Small intestine (tissue), 7 donors: ENCODE measurements around the gene MVP. TPM values are rescaled to one million over a fixed set of nuclear protein-coding genes. Genes with fewer than 3 reads are reported as not detected.
"Not testable (repeated sequence)": the region's sequence is repeated elsewhere in the genome, so short reads cannot be mapped to it uniquely, and the experiment has no call there.

Experiments used
- DNase-seq, 2 donors: peaks; one replicate each; pipeline versions ENCODE4 v3.0.0 to v3.0.0-alpha.2; 2013
- FAIRE-seq: peaks from 2 replicates; lab custom pipeline; 2012; peaks lifted over from hg19 to GRCh38; lab: Jason Lieb, UNC
- H3K27ac ChIP-seq, 3 donors: one replicate each; pipeline ENCODE4 v1.5.1; 2013; ENCODE audit warnings: low read length in 2 of 3, mild to moderate bottlenecking in 2 of 3, control low read depth in 1 of 3, inconsistent platforms in 1 of 3, low read depth in 1 of 3, moderate library complexity in 1 of 3
- H3K27me3 ChIP-seq, 3 donors: one replicate each; pipeline ENCODE4 v1.6.1; 2013; ENCODE audit warnings: low read length in 3 of 3, inconsistent platforms in 1 of 3; ENCODE audit not compliant: control insufficient read depth in 3 of 3, insufficient read depth in 3 of 3
- H3K36me3 ChIP-seq, 3 donors: one replicate each; pipeline ENCODE4 v1.6.1; 2013; ENCODE audit warnings: low read length in 3 of 3, inconsistent platforms in 1 of 3, low read depth in 1 of 3, mild to moderate bottlenecking in 1 of 3, moderate library complexity in 1 of 3; ENCODE audit not compliant: control insufficient read depth in 3 of 3, insufficient read depth in 2 of 3
- H3K4me1 ChIP-seq, 3 donors: one replicate each; pipeline ENCODE4 v1.6.1; 2013; ENCODE audit warnings: low read length in 2 of 3, inconsistent platforms in 1 of 3, low read depth in 1 of 3, mild to moderate bottlenecking in 1 of 3, moderate library complexity in 1 of 3; ENCODE audit not compliant: control insufficient read depth in 3 of 3, insufficient read depth in 2 of 3
- H3K4me3 ChIP-seq, 3 donors: one replicate each; pipeline ENCODE4 v1.5.1; 2013; ENCODE audit warnings: low read length in 3 of 3, control low read depth in 1 of 3, inconsistent platforms in 1 of 3, low read depth in 1 of 3, mild to moderate bottlenecking in 1 of 3, moderate library complexity in 1 of 3
- H3K9me3 ChIP-seq, 2 donors: one replicate each; pipeline ENCODE4 v1.6.1; 2013; ENCODE audit warnings: low read depth in 1 of 2, low read length in 1 of 2; ENCODE audit not compliant: control insufficient read depth in 2 of 2, insufficient read depth in 1 of 2
- WGBS, 3 donors: extraction: QIAGEN DNeasy Blood & Tissue Kit; methylation state at CpG; one replicate each; pipeline ENCODE4 v1.1.7; 2013; 5-methylcytosine and 5-hydroxymethylcytosine counted together
- polyA plus RNA-seq, 4 donors: library from polyadenylated mRNA; stranded (reverse) in 3 of 4; unstranded in 1 of 4; fragments of 200-250 nt in 3 of 4; fragments of 120-200 nt in 1 of 4; gene quantifications; one replicate each; pipeline versions ENCODE4 v1.2.1 to v1.2.3, GENCODE V29; 2013
- donor health status: healthy with polysubstance abuse.
- donor health status: control.
- donor health status: control.
- donor health status: Bipolar disorder and iron deficiency.
- donor health status: healthy.

MVP gene
- polyA plus RNA-seq, 4 donors, result 175 to 558 (median 292) TPM

DNA sequence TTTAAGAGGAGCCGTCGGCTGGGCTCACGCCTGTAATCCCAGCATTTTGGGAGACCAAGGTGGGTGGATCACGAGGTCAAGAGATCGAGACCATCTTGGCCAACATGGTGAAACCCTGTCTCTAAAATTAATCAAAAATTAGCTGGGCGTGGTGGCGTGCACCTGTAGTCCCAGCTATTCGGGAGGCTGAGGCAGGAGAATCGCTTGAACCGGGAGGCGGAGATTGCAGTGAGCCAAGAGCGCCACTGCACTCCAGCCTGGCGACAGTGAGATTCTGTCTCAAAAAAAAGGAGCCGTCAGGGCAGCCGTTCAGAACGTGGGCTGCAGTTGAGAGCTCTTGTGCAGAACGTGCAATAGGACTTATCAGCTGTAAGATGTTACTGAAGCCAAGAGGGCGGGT lies 27.1 kb upstream of the MVP start:
- not testable (repeated sequence) for H3K4me1 ChIP-seq, DNase-seq, H3K27me3 ChIP-seq, FAIRE-seq, H3K4me3 ChIP-seq, H3K27ac ChIP-seq, H3K9me3 ChIP-seq
- peaks cover 0 to 16% (median 2%) of the 10 kb centered on the region in 3 donors for H3K36me3 ChIP-seq
- WGBS, 3 donors, result 91 to 92% (median 91%) methylated on average over 18 of the region's 18 CpGs

DNA sequence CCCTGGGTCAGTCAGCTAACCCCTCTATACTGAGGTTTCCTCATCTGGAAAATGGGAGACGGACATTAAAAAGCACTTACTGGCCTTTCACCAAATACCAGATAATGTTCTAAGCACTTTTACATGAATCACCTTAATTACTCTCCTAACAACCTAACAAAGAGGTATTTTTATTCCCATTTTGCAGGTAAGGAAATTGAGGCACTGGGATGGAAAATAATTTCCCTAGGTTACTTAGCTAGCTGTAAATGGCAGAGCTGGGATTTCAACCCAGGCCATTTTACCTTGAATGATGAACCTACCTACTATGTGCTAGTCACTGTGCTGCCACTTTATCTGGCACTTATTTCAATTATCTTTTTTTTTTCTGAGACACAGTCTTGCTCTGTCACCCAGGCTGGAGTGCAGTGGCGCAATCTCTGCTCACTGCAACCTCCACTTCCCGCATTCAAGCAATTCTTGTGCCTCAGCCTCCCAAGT lies 26.0 kb upstream of the MVP start:
- FAIRE-seq (no peak), DNase-seq (no peak)
- H3K9me3 ChIP-seq, result no peaks in the 10 kb centered on the region
- H3K27ac ChIP-seq, result no peak overlapping the region
- WGBS, 3 donors, result 97 to 100% (median 97%) methylated on average over 3 of the region's 3 CpGs
- H3K4me3 ChIP-seq, result no peak overlapping the region
- peaks cover 3 to 27% (median 4%) of the 10 kb centered on the region in 3 donors for H3K36me3 ChIP-seq
- no peaks in the 10 kb centered on the region for H3K27me3 ChIP-seq
- H3K4me1 ChIP-seq, result peaks cover 0 to 6% (median 0%) of the 10 kb centered on the region in 3 donors

DNA sequence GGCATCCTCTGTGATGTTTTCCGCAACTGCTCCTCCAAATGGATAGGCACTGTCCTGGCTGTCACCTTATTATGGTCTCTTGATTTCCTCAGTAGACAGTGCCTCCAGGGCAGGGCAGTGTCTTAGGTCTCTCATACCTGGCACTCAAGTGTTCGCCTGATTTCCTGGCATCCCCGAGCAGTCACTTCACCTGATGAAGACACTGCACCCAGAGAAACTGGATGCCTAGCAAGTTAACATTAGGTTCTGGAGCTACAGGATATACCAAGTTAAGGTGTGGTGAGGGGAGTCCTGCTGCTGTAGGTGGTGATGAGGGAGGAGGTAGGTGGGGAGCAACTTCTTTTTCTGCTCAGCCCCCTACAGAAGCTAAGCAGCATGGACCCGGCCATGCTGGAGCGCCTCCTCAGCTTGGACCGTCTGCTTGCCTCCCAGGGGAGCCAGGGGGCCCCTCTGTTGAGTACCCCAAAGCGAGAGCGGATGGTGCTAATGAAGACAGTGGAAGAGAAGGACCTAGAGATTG lies 17.8 kb upstream of the MVP start:
- H3K4me3 ChIP-seq, result no peak overlapping the region
- peaks cover 2 to 54% (median 6%) of the 10 kb centered on the region in 3 donors for H3K36me3 ChIP-seq
- no peaks in the 10 kb centered on the region for H3K27me3 ChIP-seq
- DNase-seq (no peak), FAIRE-seq (no peak)
- H3K4me1 ChIP-seq, result peaks cover 0 to 6% (median 0%) of the 10 kb centered on the region in 3 donors
- no peaks in the 10 kb centered on the region for H3K9me3 ChIP-seq
- 94 to 96% (median 96%) methylated on average over 8 of the region's 8 CpGs for WGBS, 3 donors
- H3K27ac ChIP-seq, result no peak overlapping the region

DNA sequence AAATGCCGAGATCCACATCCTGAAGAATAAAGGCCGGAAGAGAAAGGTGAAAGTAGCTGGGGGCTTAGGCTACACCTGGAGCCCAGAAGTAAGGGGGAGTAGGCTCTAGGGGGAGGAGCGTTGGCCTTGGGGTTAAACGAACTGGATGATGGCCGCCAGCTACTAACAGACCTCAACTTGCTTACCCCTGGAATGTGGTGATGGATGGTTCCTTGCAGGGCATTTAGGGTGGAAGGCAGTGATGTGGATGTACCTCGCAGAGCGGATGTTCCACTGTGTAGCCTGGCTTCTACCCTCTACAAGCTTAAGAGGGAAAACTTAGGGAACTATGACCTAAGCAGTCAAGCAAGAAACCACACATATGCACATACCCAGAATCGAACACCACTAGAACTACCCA lies 16.2 kb upstream of the MVP start:
- Histone ChIP-seq H3K27me3 (no peaks in the 10 kb centered on the region), H3K36me3 (peaks cover 0 to 60% (median 3%) of the 10 kb centered on the region in 3 donors), H3K4me1 (peaks cover 0 to 18% (median 9%) of the 10 kb centered on the region in 3 donors), H3K9me3 (no peaks in the 10 kb centered on the region), H3K4me3 (no peak overlapping the region), H3K27ac (peak overlapping the region in 1 of 3 donors; percentile 96)
- FAIRE-seq (no peak), DNase-seq (no peak)
- 76 to 81% (median 77%) methylated on average over 8 of the region's 8 CpGs for WGBS, 3 donors

DNA sequence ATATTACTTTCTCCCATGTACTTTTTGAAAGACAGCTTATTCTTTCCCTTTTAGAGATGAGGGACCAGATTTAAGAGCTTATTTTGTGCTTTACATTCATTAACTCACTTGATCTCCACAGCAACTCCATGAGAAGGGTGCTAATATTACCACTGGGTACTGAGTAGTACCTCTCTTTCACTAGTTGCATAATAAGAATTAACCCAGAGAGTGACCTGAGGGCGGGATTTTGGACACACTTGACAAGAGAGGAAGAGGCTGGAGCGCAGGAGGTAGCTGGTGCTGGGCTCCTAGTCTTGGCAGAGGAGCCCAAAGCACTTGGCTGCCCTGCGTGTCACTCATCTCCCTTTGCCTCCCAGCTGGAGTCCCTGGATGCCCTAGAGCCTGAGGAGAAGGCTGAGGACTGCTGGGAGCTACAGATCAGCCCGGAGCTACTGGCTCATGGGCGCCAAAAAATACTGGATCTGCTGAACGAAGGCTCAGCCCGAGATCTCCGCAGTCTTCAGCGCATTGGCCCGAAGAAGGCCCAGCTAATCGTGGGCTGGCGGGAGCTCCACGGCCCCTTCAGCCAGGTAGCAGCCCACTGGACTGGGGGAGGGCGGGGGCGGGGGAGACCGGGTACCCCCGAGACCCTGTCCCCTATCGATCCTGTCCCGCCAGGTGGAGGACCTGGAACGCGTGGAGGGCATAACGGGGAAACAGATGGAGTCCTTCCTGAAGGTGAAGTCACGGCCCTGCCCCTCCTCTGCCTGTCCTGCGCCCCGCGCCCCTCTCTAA lies 15.6 kb upstream of the MVP start:
- Histone ChIP-seq H3K27me3 (no peaks in the 10 kb centered on the region), H3K4me1 (peaks cover 3 to 24% (median 12%) of the 10 kb centered on the region in 3 donors), H3K36me3 (peaks cover 0 to 60% (median 3%) of the 10 kb centered on the region in 3 donors), H3K27ac (peak overlapping the region; percentile 96 to 99 (median 98)), H3K4me3 (peak overlapping the region; percentile 66 to 98 (median 97)), H3K9me3 (no peaks in the 10 kb centered on the region)
- WGBS, 3 donors, result 6 to 9% (median 8%) methylated on average over 19 to 26 of the region's 26 CpGs
- FAIRE-seq (no peak), DNase-seq (peak in 1 of 2 donors; percentile 52)

DNA sequence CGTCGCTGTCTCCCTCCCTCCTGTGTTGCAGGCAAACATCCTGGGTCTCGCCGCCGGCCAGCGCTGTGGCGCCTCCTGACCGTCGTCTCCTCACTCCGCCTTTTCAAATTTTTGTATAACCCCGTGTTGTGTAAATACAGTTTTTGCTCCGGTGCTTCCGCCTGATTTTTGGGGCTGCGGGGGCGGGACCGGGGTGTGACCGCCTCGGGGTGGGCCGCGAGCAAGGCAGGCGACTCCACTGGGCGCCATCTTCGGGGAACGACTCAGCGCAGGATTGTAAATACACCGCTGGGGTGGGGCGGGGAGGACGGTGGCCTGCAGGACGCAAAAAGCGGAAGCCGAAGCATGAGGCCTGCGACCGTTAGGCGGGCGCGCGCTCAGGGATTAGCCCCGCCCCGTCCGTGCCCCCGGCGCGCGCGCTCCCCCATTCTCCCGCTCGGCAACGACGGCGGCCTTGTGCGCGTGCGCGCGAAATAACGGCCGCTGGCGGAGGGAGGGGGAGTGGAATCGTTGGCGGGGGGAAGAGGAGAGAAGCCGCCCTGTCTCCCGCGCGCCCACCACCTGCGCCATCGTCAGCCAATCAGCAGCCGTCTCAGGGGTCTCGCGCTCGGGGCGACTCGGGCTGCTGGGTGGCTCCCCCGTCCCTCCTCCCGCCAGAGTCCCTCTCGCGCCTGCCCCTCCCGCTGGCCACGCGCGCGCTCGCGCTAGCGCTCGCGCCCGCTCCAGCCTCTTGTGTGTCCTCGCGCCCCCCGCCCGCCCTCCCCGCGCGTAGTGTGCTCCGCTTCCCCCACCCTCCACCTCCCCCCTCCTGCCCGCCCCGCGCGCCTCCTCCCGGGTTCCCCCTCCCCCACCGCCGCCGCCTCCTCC lies 14.8 kb upstream of the MVP start:
- Histone ChIP-seq H3K4me1 (peaks cover 3 to 32% (median 12%) of the 10 kb centered on the region in 3 donors), H3K4me3 (peak overlapping the region; percentile 66 to 98 (median 97)), H3K36me3 (peaks cover 0 to 63% (median 0%) of the 10 kb centered on the region in 3 donors), H3K27ac (peak overlapping the region; percentile 96 to 99 (median 98)), H3K9me3 (no peaks in the 10 kb centered on the region), H3K27me3 (no peaks in the 10 kb centered on the region)
- WGBS, 3 donors, result 0 to 1% (median 0%) methylated on average over 50 to 103 of the region's 103 CpGs
- DNase-seq (peak; percentile 96 to 98), FAIRE-seq (no peak)

DNA sequence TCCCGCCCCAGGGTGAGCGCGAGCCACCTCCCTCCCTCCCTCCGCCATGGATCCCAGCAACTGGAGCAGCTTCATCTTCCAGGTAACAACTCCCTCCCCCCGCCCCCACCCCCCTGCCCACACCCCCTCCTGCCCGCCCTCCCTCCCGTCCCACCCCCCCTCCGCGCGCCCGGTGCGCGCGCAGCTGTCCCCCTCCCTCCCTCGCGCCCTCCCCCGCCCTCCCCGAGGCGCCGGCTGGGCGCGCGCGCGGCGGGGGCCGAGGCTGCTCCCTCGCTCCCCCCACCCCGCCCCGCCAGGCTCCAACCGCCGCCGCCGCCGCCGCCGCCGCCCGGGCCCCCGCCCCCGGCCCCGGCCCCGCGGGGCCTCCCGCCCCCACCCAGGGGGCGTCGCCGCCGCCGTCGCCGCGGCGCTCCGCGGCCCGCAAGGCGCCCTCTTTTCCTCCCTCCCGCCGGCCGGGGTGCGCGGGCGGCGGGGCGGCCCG lies 14.1 kb upstream of the MVP start, which contains the start of gene MAZ:
Gene MAZ, plus strand, starts transcription at position 431 of the 481 bp plus-strand sequence. CDS start 173 bp downstream, outside the sequence.
- WGBS, 3 donors, result 1% methylated on average over 49 of the region's 67 CpGs; no CpG with 5 or more reads in 2 of the 3 donors
- DNase-seq (no peak), FAIRE-seq (no peak)
- Histone ChIP-seq H3K4me1 (peaks cover 4 to 39% (median 16%) of the 10 kb centered on the region in 3 donors), H3K36me3 (peaks cover 0 to 62% (median 0%) of the 10 kb centered on the region in 3 donors), H3K27ac (peak within 1 kb of the TSS; percentile 91 to 99 (median 98)), H3K4me3 (peak within 1 kb of the TSS; percentile 84 to 98 (median 97)), H3K27me3 (no peaks in the 10 kb centered on the region), H3K9me3 (no peaks in the 10 kb centered on the region)
